IPS-NIHi7 (cell line): ENCODE data around the gene PREB.
A peak's percentile ranks its signal among the peaks of the same experiment; 100 is the strongest.
"Not testable (repeated sequence)": the region's sequence is repeated elsewhere in the genome, so short reads cannot be mapped to it uniquely, and the experiment has no call there.

ENCODE experiments used
- DNase-seq: peaks from one replicate; pipeline ENCODE4 v3.0.0; 2012; ENCODE audit warnings: mixed read lengths; ENCODE audit errors: extremely low spot score

PREB gene, protein sequence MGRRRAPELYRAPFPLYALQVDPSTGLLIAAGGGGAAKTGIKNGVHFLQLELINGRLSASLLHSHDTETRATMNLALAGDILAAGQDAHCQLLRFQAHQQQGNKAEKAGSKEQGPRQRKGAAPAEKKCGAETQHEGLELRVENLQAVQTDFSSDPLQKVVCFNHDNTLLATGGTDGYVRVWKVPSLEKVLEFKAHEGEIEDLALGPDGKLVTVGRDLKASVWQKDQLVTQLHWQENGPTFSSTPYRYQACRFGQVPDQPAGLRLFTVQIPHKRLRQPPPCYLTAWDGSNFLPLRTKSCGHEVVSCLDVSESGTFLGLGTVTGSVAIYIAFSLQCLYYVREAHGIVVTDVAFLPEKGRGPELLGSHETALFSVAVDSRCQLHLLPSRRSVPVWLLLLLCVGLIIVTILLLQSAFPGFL

DNA sequence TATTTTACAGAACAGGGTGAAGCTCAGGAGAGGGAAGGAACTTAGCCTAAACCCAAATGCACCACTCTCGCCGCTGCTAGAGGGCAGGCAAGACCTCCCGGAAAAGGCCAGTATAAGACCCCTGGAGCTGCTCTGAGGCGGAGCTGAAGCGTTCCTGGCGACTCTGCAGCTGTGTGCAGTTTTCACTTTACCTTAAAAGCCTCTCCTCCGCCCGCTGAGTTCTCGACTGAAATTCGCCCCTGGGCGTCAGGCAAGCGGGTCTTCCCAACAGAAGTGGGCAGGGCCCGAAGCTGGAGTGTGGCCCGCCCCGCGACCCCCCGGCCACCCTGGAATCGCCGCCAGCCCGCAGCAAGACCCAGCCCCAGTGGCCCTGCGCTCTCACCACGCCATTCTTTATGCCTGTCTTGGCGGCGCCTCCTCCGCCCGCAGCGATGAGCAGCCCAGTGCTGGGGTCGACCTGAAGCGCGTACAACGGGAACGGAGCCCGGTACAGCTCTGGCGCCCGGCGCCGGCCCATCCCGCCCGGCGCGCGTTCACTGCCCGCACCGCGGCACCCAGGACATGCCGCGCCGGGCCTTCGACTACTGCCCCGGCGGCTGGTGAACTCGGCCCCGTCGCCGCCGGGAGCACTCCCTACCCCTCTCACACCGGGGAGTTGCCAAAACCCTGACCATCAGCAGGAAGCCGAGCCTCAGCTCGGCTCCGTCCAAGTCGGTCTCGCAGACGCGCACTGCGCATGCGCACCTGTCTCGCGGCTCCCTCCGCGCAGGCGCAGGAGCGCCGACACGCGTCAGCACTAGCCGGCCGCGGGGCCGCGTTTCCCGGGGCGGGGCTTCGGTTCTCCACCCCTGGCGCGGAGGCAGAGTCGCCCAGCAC, at the start of gene PREB:
TSS of gene PREB (minus strand) at position 732 of the 876 bp plus-strand sequence. CDS start at position 517, 215 bp downstream.
- peak; percentile 100 for DNase-seq

DNA sequence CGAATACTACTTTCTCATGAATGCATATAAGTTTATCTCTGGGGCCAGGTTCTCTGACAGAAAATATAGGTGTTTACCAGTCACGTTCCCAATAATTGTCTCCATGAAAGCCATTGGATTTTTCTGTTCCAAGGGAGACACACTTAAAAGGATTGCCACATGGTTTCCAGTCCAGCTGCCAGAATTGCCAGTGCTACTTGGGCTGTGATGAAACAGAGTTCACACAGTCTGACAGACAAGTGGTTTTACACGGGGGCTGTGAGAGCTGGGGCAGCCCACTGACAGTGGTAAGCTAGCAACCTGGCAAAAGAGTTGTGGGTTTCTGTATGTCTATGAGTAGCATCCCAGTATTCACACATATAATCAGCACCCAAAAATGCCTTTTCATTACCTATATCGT, 49.7 kb upstream of the PREB start:
- no peak for DNase-seq

DNA sequence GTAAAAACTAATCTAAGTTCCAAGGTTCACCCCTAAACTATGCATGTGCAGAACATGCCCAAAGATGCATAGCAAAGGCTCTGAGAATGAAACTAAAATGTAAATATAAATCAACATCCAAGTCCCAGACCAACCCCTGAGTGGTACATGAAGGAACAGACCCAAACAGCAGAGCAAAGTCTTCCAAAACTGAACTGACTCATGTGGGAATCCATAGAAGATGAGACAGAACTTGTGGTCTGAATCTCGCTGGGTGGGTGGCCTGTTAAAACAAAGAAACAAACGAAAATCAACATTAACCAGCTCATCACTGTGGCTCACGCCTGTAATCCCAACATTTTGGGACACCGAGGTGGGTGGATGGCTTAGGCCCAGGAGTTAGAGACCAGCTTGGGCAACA, 47.9 kb upstream of the PREB start:
- no peak for DNase-seq

DNA sequence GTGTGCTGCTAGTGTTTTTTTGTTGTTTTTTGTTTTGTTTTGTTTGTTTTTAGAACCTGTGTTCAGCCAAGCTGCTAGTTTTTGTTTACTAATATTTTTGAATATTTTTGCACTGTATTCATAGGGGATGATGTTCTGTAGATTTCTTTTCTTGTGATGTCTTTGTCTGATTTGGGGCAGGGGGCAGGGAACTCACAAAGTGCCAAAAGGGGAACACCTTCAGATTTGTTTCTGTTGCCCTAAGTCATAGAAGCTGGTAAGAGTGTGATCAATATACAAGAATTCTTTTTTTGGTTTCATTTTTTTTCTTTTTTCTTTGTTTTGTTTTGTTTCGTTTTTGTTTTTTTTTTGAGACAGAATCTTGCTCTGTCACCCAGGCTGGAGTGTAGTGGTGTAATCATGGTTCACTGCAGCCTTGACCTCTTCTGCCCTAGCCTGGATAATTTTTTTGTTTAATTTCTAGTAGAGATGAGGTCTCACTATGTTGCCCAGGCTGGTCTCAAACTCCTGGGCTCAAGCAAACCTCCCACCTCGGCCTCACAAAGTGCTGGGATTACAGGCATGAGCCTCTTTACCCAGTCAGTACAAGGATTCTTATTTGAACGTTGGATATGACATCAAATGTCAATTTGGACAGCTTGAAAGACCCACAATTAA, 45.0 kb upstream of the PREB start:
- DNase-seq: no peak

DNA sequence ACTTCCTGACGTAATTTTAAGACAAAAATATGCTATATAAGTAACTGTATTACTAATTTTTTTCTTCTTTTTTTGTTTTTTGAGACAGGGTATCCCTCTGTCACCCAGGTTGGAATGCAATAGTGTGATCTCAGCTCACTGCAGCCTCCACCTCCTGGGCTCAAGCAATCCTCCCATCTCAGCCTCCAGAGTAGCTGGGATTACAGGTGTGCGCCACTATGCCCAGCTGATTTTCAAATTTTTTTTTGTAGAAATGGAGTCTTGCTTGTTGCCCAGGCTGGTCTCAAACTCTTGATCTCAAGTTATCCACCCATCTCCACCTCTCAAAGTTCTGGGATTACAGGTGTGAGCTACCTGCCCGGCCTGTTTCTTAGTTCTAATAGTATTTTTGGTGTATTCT, 44.0 kb upstream of the PREB start:
- no peak for DNase-seq

DNA sequence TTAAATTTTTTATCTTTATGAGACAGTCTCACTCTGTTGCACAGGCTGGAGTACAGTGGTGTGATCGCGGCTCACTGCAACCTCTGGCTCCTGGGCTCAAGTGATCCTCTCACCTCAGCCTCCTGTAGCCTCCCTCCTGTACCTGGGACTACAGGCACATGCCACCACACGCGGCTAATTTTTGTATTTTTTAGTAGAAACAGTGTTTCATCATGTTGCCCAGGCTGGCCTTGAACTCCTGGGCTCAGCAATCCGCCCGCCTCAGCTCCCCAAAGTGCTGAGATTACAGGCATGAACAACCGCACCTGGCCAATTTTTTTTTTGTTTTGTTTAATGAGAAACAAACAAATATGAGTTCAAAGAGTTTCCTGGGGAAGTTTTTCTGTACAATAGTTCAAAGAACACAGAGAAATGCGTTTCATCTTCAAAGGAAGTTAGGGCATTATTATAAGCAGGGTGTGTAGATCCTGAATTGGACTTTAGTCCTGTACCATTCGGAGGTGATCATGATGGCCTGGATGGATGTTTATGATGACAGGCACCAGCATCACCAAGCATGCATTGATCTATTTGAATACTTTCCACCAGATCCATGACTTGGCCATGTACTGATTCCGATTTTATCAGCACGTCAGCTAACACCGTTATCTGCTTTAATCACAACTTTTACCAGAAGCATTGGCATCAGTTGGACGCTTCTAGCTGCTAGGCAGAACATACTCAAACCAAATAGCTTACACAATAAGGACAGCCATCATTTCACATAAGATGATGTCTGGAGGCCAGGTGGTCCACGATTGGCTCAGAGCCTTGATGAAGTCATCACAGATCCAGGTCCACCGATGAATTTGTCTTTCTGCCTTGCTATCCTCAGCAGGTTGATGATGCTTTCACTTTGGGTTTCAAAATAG, 43.3 kb upstream of the PREB start:
- DNase-seq: no peak

DNA sequence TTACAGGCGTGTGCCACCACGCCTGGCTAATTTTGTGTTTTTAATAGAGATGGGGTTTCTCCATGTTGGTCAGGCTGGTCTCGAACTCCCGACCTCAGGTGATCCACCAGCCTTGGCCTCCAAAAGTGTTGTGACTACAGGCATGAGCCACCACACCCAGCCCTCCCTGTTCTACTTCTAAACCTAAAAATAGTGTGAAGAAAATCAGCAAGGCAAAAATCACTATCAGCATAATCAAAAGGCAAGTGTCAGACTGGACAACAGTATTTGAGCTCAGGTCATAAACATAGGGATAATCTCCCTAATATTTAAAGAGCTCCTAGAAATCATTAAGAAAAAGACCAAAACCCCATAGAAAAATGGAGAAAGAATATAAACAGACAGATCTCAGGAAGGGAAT, 41.3 kb upstream of the PREB start:
- DNase-seq: not testable (repeated sequence)

DNA sequence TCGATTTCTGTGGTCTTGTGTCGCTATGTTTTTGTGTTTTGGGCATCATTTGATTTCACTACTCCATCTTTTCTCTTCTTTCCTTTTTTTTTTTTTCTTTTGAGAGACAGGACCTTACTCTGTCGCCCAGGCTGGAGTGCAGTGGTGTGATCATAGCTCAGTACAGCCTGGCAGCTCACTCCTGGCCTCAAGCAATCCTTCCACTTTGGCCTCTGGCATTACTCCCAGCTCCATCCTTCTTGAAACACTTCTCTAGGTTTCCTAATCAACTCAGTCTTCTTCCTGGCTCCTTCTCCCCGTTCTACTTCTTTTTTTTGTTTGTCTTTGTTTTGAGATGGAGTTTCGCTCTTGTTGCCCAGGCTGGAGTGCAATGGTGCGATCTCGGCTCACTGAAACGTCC, 40.9 kb upstream of the PREB start:
- no peak for DNase-seq

DNA sequence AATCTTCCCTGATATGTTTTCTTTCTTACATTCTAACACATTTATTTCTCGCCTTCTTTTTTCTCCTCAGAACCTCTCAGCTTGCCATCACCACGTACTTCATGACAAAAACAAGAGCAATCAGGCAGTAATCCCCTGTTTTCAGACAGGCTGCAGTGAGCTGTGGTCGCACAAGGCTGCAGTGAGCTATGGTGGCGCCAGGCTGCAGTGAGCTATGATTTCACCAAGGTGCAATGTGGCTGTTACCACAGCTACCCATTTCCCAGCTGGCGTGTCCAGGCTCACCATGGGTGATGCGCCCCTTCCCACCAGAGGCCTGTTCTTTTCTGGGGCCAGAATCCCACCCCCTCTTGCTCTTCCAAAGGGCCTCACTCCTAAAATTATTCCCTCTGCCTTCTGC, 40.2 kb upstream of the PREB start:
- DNase-seq: no peak

DNA sequence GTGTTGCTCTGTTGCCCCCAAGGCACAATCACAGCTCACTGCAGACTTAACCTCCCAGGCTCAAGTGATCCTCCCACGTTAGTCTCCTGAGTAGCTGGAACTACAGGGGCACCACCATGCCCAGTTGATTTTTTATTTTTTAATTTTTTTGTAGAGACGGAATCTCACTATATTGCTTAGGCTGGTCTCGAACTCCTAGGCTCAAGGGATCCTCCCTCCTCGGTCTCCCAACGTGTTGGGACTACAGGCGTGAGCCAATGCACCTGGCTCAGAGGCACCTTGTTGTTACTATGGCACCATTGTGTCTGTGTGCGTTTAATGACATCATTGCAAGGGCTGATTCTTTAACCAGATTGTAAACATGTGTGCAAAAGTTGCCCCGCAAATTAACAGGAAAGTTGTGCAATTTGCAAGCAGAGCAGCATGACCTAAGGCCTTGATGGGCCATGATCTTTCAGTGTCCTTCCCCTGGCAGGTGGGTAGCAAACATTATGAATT, 37.0 kb upstream of the PREB start:
- no peak for DNase-seq

DNA sequence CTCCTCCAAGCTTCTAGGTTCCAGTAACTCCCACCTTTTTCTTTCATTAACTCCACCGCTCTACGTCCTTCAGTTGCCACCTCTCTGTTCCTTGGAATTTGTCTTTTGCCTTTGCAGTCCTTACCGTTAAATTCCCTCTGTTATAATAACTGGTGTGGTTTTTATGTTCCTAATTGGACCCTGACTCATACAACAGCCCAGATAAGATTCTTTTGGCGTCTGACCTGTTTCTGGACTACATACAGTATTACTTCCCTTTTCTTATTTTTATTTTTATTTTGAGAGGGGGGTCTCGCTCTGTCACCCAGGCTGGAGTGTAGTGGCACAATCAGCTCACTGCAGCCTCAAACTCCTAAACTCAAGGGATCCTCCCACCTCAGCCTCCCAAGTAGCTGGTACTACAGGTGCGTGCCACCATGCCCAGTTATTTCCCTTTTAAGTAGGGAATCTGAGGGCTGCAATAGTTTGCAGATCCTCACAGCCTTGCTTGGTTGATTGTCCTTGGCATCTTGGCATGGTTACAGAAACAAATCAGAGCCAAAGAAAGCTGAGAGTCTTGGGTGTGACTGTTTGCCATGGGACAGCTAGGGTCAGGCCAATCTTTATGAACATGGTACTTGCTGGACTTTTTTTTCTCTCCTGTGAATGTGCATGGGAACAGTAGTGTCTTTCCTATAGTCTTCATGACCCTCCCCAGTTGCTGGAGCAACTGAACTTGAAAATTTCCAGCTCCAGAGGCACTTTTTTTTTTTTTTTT, 36.3 kb upstream of the PREB start:
- DNase-seq: no peak

DNA sequence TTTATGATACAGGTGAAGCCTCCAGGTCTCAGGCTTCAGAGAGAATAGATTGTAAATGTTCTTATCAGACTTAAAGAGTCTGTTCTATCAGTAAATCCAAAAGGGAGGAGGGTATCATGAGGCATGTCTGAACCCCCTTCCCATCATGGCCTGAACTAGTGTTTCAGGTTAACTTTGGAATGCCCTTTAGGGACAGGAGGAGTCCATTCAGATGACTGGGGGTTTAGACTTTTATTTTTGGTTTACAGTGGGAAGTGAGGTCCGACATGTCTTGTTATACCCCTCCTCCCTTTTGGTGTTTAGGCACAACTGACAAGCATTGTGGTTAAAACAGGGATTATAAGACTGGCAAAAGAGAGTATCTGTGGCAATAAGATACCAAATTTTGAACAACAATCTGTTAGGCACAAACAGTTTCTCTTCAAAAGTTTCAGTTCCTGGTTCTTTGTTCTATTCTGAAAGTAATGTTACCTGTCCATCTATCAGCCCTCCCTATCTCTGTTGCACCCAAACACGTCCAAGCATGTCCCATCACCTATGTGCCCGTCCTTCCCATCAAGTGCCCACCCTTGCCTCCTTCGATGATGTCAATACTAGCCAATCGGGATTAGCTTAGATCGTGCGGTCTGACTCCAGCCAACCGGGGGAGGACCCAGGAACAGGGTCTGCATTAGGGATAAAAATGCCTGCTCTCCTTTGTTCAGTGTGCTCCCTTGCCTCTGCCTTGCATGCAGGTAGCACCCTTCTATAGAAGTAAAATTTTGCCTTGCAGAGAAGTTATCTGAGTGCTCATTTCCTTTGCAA, 30.7 kb upstream of the PREB start:
- no peak for DNase-seq

DNA sequence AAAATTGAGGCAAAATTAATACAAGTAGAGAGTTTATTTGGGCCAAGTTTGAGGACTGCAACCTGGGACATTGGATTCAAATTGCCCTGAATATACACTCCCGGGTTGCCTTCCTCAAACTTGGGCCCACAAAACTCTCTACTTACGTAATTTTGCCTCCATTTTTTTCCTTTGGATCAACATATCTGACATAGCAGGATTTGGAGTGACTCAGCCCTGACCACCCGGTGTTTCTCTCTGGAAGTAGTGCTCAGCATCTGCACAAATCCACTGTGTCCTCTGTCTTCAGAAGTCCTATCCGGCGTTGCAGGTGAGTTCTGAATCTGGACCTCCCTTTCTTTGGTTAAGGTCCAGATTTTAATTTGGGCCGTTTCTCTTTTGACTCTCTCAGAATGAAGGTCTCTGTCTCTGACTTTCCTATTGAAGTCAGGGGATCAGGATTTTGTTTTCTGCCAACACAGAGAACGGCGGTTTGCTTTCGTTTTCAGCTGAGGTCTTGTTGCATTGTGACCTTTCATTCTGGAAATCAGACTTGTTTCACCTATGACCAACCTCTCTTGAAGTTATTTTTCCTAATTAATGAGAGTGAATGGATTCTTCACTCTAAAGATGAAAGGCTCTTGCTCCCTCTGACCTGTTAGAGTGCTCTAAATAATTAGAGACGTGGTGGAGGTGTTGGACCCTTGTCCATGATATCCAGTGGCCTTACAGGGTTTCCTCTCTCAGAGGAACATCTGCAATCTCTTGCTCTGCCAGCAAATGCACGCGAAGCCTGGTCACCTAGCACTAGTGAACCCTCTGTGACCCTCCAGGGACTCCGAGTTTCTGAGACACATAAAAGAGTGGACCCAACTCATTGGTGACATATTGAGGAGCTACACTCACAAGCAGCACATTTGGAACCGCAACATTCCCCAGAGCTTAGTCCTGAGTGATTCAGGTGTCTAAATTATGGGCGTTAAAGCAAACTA, 28.0 kb upstream of the PREB start:
- no peak for DNase-seq

DNA sequence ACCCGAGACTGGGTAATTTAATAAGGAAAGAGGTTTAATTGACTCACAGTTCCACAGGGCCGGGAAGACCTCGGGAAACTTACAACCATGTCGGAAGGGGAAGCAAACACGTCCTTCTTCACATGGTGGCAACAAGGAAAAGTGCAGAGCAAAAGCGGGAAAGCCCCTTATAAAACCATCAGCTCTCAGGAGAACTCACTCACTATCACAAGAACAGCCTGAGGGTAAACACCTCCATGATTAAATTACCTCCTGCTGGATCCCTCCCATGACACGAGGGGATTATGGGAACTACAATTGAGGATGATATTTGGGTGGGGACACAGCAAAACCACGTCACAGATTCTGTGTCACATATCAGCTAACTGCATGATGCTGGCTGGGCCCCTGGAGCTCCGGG, 25.8 kb upstream of the PREB start:
- DNase-seq: no peak

DNA sequence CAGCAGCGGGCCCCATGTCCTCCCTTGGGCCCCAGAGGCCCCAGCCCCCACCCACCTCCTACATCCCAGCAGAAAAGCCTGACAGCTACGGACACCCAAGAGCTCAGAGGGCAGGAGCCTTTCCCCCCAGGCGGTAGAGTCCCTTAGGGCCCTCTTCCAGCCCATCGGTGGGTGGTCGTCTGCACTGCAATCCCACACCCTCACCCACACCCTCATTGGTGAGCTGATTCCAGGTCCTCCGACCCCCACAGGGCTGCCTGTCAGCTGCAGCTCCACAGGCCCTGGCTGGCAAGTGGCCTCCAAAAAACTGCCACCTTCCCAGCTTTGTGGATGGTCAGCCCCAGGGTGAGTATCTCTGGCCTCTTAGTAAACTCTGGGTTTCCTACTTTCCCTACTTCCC, 24.8 kb upstream of the PREB start:
- DNase-seq: no peak

DNA sequence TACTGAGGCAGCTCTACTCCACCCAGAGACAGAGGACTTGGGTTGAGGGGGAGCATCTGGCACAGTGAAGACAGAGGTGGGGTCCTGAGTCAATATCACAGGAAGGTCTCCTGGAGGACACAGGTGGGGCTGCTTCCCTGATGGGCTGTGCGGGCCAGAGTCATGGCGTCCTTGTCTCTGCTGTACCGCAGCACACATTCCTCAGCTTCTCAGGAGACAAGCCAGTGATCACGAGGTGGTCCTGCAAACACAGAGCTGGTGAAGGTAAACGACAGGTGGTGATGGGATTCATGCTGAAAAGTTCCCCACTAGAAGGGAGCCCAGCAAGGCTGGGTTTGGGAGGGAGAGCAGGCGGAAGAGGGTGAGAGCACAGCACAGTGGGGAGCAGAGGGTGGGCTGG, 24.0 kb upstream of the PREB start:
- DNase-seq: no peak

DNA sequence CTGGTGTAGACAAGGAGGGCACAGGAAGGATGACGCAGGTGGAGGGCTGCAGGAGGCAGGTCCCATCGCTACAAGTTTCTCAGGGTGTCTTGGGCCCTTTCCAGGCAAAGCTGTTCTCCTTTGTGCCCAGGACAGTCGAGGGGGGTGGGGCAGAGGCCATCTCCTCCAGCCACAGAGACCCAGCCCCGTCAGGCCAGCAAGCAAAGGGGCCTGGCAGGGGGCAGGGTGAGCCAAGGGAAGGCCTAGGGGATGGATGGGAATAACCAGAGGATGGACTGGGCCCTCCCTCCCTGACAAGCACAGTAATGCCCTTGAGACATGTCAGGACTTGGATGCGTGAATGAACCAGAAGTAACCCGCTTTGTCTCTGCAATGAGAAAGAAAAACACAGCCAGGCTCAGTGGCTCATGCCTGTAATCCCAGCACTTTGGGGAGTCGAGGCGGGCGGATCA, 20.7 kb upstream of the PREB start:
- DNase-seq: no peak

DNA sequence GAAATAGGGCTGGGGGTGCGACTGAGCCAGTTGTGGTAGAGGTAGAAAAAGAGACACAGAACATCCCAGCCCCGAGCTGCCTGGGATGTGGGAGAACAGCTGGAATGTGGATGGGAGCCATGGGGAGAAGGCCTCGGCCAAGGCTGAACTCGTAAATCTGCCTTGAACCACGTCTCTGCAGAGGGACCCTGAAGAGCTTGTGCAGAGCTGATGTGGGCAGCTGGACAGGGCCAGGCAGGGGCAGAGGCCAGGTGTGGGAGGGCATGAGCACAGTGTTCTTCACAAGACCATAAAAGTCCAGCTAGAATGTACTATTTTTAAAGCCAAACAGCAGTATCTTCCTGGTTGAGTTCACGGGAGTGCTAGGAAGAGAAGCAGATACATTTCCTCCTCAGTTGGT, 20.1 kb upstream of the PREB start:
- no peak for DNase-seq
